GM18907 (cell line): ENCODE results near the gene BTN2A1.

Source experiments
- ATAC-seq: cut with Tn5 transposase; IDR thresholded peaks from one replicate; pipeline ENCODE4 v1.9.1; 2021; ENCODE audit warnings: mild to moderate bottlenecking, moderate library complexity; ENCODE audit not compliant: unreplicated experiment

The BTN2A1 gene

GRCh38 chr6:26465776-26466175 is 8.0 kb downstream of the BTN2A1 start:
- no peak for ATAC-seq

- no peak for ATAC-seq
Measured at GRCh38 chr6:26468829-26469228, 11.1 kb downstream of the BTN2A1 start.

- ATAC-seq = no peak
Measured at GRCh38 chr6:26470643-26471042, 12.9 kb downstream of the BTN2A1 start.

- no peak for ATAC-seq
Measured at GRCh38 chr6:26471970-26472369, 14.2 kb downstream of the BTN2A1 start.

GRCh38 chr6:26472549-26473290 is 15.0 kb downstream of the BTN2A1 start:
- ATAC-seq = no peak

- no peak for ATAC-seq
Measured at GRCh38 chr6:26473429-26473757, 15.6 kb downstream of the BTN2A1 start.

- ATAC-seq = peak; percentile 91
Measured at GRCh38 chr6:26473758-26474438, 16.1 kb downstream of the BTN2A1 start.

GRCh38 chr6:26474439-26474881 is 16.7 kb downstream of the BTN2A1 start:
- ATAC-seq = no peak

- no peak for ATAC-seq
Measured at GRCh38 chr6:26475823-26476729, 18.3 kb downstream of the BTN2A1 start.

GRCh38 chr6:26476896-26477295 is 19.1 kb downstream of the BTN2A1 start:
- ATAC-seq = no peak

GRCh38 chr6:26477426-26477825 is 19.7 kb downstream of the BTN2A1 start:
- ATAC-seq = no peak

- no peak for ATAC-seq
Measured at GRCh38 chr6:26478100-26478984, 20.6 kb downstream of the BTN2A1 start.

GRCh38 chr6:26478985-26479278 is 21.2 kb downstream of the BTN2A1 start:
- ATAC-seq = no peak

- ATAC-seq = no peak
Measured at GRCh38 chr6:26482338-26482737, 24.6 kb downstream of the BTN2A1 start.

GRCh38 chr6:26483727-26484126 is 26.0 kb downstream of the BTN2A1 start:
- no peak for ATAC-seq

GRCh38 chr6:26484161-26484560 is 26.4 kb downstream of the BTN2A1 start:
- no peak for ATAC-seq

GRCh38 chr6:26485112-26485780 is 27.5 kb downstream of the BTN2A1 start:
- no peak for ATAC-seq

GRCh38 chr6:26486358-26486757 is 28.6 kb downstream of the BTN2A1 start:
- no peak for ATAC-seq

GRCh38 chr6:26487466-26487865 is 29.7 kb downstream of the BTN2A1 start:
- no peak for ATAC-seq
